Lower lobe of right lung (tissue), 2 donors: ENCODE measurements around the gene CCM2. TPM values are rescaled to one million over a fixed set of nuclear protein-coding genes. Genes with fewer than 3 reads are reported as not detected.

Experiments used
- ATAC-seq, 2 donors: fragments of 200-7000 bp; cut with Tn5 transposase; one replicate each; pipeline ENCODE4 v1.9.1; 2020 to 2022; ENCODE audit warnings: mild to moderate bottlenecking in 2 of 2, moderate library complexity in 2 of 2
- DNase-seq: peaks from one replicate; pipeline ENCODE4 v3.0.0-alpha.2; 2020
- H3K27ac ChIP-seq: fragments of 200-600 bp; one replicate; pipeline ENCODE4 v1.8.0; 2022
- H3K27me3 ChIP-seq: fragments of 200-600 bp; one replicate; pipeline ENCODE4 v1.8.0; 2022; ENCODE audit warnings: low read depth
- H3K36me3 ChIP-seq: fragments of 200-600 bp; one replicate; pipeline ENCODE4 v1.8.0; 2022; ENCODE audit warnings: mild to moderate bottlenecking
- H3K4me1 ChIP-seq: fragments of 200-600 bp; one replicate; pipeline ENCODE4 v1.8.0; 2022
- H3K4me3 ChIP-seq: fragments of 200-600 bp; one replicate; pipeline ENCODE4 v1.8.0; 2022; ENCODE audit warnings: mild to moderate bottlenecking
- H3K9me3 ChIP-seq: fragments of 200-600 bp; one replicate; pipeline ENCODE4 v1.8.0; 2022
- CTCF ChIP-seq: fragments of 200-600 bp; IDR thresholded peaks from one replicate; pipeline ENCODE4 v1.8.0; 2022; ENCODE audit warnings: antibody characterized with exemption, mild to moderate bottlenecking
- intact Hi-C: fragments of 100-400 bp; cut with DNase I; formaldehyde crosslinking; loops from one replicate; pipeline ENCODE4 v1.11.0; 2022
- total RNA-seq: library from RNA; stranded (reverse); fragmentation: NEBNext Ultra II Directional; extraction: Animal tissue kit (Norgen Biotek cat#: 25700); gene quantifications from one replicate; pipeline ENCODE4 v1.2.1, GENCODE V29; 2021
- donor health status: DM: no; HTN: yes; CAD: no; lungs with severe emphysema.

The CCM2 gene
- total RNA-seq, 1 donor from 2014 or later: 45.7 TPM

GRCh38 chr7:44999245-45000092 lies 532 bp upstream of the CCM2 start:
- ATAC-seq (peak; percentile 97 to 98), DNase-seq (peak; percentile 100)
- intact Hi-C loops: no loop called here
- Histone ChIP-seq H3K4me3 (peak overlapping the region; percentile 58), H3K9me3 (no peaks in the 10 kb centered on the region), H3K27me3 (no peaks in the 10 kb centered on the region), H3K27ac (peak overlapping the region; percentile 76), H3K4me1 (peaks cover 28% of the 10 kb centered on the region), H3K36me3 (no peaks in the 10 kb centered on the region)
- TF ChIP-seq CTCF: peak; percentile 7

- intact Hi-C loops: no loop called here
- Histone ChIP-seq H3K27me3 (no peaks in the 10 kb centered on the region), H3K4me1 (peaks cover 28% of the 10 kb centered on the region), H3K27ac (peak overlapping the region; percentile 89), H3K36me3 (no peaks in the 10 kb centered on the region), H3K4me3 (peak overlapping the region; percentile 78), H3K9me3 (no peaks in the 10 kb centered on the region)
- DNase-seq (no peak), ATAC-seq (peak in 1 of 2 donors; percentile 8)
- TF ChIP-seq CTCF: no peak
Observed at GRCh38 chr7:45001138-45001694, 1.2 kb downstream of the CCM2 start.

- DNase-seq (no peak), ATAC-seq (no peak)
- Histone ChIP-seq H3K4me3 (no peak overlapping the region), H3K9me3 (no peaks in the 10 kb centered on the region), H3K27me3 (no peaks in the 10 kb centered on the region), H3K4me1 (peaks cover 28% of the 10 kb centered on the region), H3K36me3 (no peaks in the 10 kb centered on the region), H3K27ac (peak overlapping the region; percentile 89)
- no peak for TF ChIP-seq CTCF
- intact Hi-C loops: no loop called here
Observed at GRCh38 chr7:45001826-45002225, 1.8 kb downstream of the CCM2 start.

GRCh38 chr7:45003789-45004188 lies 3.8 kb downstream of the CCM2 start:
- Histone ChIP-seq H3K27ac (no peak overlapping the region), H3K4me3 (no peak overlapping the region), H3K9me3 (no peaks in the 10 kb centered on the region), H3K4me1 (peaks cover 21% of the 10 kb centered on the region), H3K27me3 (no peaks in the 10 kb centered on the region), H3K36me3 (no peaks in the 10 kb centered on the region)
- no peak for ATAC-seq
- TF ChIP-seq CTCF: no peak
- intact Hi-C loops: no loop called here
- DNase-seq: no peak

GRCh38 chr7:45007106-45007505 lies 7.1 kb downstream of the CCM2 start:
- ATAC-seq (no peak), DNase-seq (no peak)
- peaks cover 6% of the 10 kb centered on the region for H3K4me1 ChIP-seq
- no peaks in the 10 kb centered on the region for H3K36me3 ChIP-seq
- no peak overlapping the region for H3K27ac ChIP-seq
- H3K27me3 ChIP-seq: no peaks in the 10 kb centered on the region
- H3K4me3 ChIP-seq: no peak overlapping the region
- no peaks in the 10 kb centered on the region for H3K9me3 ChIP-seq
- intact Hi-C loops: no loop called here
- TF ChIP-seq CTCF: no peak
